ENCODE results near the gene SLC16A12. TPM values are rescaled to one million over a fixed set of nuclear protein-coding genes. Genes with fewer than 3 reads are reported as not detected.

SLC16A12 gene
- total RNA-seq = under 1 TPM; 0.20 to 0.24 TPM

GRCh38 chr10:89535171-89536012 lies at the start of gene SLC16A12:
Gene SLC16A12, minus strand, starts transcription at chr10:89535594. Its CDS starts 73,016 bp downstream, at chr10:89462578.
- intact Hi-C loops (cut with DNase I) = no loop called here
- H3K4me1 ChIP-seq = no peaks in the 10 kb centered on the region
- DNase-seq = no peak
- H3K27ac ChIP-seq = no peak within 1 kb of the TSS
- peak within 1 kb of the TSS; percentile 20 for H3K4me3 ChIP-seq
- no peaks in the 10 kb centered on the region for H3K36me3 ChIP-seq
- no peak within 1 kb of the TSS for H3K9ac ChIP-seq (ENCODE audit: low read depth in 2 of 2, low read length in 2 of 2)
- H3K27me3 ChIP-seq = peaks cover 35% of the 10 kb centered on the region
- no peak for TF ChIP-seq CTCF (IDR thresholded peaks at IDR 0.05)
- H3K9me3 ChIP-seq = no peaks in the 10 kb centered on the region

- H3K4me1 ChIP-seq = no peaks in the 10 kb centered on the region
- H3K4me3 ChIP-seq = no peak overlapping the region
- H3K9me3 ChIP-seq = no peaks in the 10 kb centered on the region
- no peak for DNase-seq
- no peak overlapping the region for H3K27ac ChIP-seq
- no peak overlapping the region for H3K9ac ChIP-seq (ENCODE audit: low read depth in 2 of 2, low read length in 2 of 2)
- TF ChIP-seq CTCF (IDR thresholded peaks at IDR 0.05) = no peak
- no peaks in the 10 kb centered on the region for H3K36me3 ChIP-seq
- intact Hi-C loops (cut with DNase I) = no loop called here
- H3K27me3 ChIP-seq = no peaks in the 10 kb centered on the region
These were observed 46.6 kb upstream of the SLC16A12 start for GRCh38 chr10:89582022-89582421.

- no peak for TF ChIP-seq CTCF (IDR thresholded peaks at IDR 0.05)
- Histone ChIP-seq H3K36me3 (no peaks in the 10 kb centered on the region), H3K4me1 (no peaks in the 10 kb centered on the region), H3K27ac (no peak overlapping the region), H3K9ac (ENCODE audit: low read depth in 2 of 2, low read length in 2 of 2) (no peak overlapping the region), H3K9me3 (no peaks in the 10 kb centered on the region), H3K4me3 (no peak overlapping the region), H3K27me3 (no peaks in the 10 kb centered on the region)
- DNase-seq = no peak
- intact Hi-C loops (cut with DNase I) = no loop called here
These were observed 44.8 kb upstream of the SLC16A12 start for GRCh38 chr10:89580243-89580642.

- Histone ChIP-seq H3K9me3 (no peaks in the 10 kb centered on the region), H3K4me3 (no peak overlapping the region), H3K27me3 (no peaks in the 10 kb centered on the region), H3K9ac (ENCODE audit: low read depth in 2 of 2, low read length in 2 of 2) (no peak overlapping the region), H3K27ac (no peak overlapping the region), H3K36me3 (no peaks in the 10 kb centered on the region), H3K4me1 (no peaks in the 10 kb centered on the region)
- intact Hi-C loops (cut with DNase I) = no loop called here
- no peak for DNase-seq
- no peak for TF ChIP-seq CTCF (IDR thresholded peaks at IDR 0.05)
These were observed 41.3 kb upstream of the SLC16A12 start for GRCh38 chr10:89576696-89577095.

GRCh38 chr10:89576022-89576421 lies 40.6 kb upstream of the SLC16A12 start:
- Histone ChIP-seq H3K27ac (no peak overlapping the region), H3K4me3 (no peak overlapping the region), H3K36me3 (no peaks in the 10 kb centered on the region), H3K9me3 (no peaks in the 10 kb centered on the region), H3K4me1 (no peaks in the 10 kb centered on the region), H3K27me3 (no peaks in the 10 kb centered on the region), H3K9ac (ENCODE audit: low read depth in 2 of 2, low read length in 2 of 2) (no peak overlapping the region)
- no peak for DNase-seq
- TF ChIP-seq CTCF (IDR thresholded peaks at IDR 0.05) = no peak
- intact Hi-C loops (cut with DNase I) = no loop called here
